ENCODE results near the gene ACTL10. TPM values are rescaled to one million over a fixed set of nuclear protein-coding genes. Genes with fewer than 3 reads are reported as not detected.

The ACTL10 gene
- total and polyA plus RNA-seq, 2 of the 13 experiments (the other 11 are each of a cell fraction or from before 2014, with no cell fraction given): not detected

DNA sequence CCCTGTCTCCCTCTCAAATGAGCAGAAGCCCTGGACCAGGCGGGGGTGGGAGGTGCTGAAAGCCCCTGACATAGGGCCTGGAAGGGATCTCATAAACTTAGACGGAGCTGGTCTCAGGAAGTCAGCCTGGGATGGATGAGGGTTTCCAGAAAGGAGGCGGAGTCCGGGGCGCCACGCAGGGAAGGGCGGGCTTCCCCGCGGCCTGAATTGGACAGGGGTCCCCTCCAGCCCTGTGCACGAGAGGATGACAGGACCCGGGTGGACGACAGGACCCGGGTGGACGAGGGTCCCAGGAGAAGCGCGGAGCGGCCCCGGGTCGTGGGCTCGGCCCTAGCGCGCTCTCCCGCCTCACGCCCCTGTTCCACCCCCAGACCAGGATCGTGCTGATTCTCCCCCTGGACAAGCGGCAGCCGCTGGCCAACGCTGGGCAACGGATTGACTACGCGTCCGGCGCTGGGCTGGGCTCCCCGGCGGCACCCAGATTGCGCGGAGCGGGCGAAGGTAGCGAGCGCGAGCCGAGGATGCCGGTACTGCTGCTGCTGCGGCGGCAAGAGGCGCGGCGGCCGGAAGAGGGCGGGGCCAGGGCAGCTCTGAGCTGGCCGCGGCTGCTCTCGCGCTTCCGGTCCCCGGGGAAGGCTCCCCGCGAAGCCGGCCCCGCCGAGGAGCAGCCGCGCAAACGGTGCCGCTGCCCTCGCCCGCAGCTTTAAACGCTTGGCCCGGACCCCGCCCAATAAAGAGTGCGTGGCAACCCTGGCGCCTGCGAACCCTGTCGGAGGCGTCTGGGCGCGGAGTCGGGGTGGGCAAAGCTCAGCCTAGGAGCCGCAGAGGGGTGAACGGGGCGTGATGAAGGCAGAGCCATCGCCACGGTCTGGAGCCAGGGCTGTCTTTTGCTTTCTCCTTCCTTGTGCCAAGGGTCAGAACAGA, 3.3 kb upstream of the ACTL10 start (continued):
- TF ChIP-seq, protein P1, sequence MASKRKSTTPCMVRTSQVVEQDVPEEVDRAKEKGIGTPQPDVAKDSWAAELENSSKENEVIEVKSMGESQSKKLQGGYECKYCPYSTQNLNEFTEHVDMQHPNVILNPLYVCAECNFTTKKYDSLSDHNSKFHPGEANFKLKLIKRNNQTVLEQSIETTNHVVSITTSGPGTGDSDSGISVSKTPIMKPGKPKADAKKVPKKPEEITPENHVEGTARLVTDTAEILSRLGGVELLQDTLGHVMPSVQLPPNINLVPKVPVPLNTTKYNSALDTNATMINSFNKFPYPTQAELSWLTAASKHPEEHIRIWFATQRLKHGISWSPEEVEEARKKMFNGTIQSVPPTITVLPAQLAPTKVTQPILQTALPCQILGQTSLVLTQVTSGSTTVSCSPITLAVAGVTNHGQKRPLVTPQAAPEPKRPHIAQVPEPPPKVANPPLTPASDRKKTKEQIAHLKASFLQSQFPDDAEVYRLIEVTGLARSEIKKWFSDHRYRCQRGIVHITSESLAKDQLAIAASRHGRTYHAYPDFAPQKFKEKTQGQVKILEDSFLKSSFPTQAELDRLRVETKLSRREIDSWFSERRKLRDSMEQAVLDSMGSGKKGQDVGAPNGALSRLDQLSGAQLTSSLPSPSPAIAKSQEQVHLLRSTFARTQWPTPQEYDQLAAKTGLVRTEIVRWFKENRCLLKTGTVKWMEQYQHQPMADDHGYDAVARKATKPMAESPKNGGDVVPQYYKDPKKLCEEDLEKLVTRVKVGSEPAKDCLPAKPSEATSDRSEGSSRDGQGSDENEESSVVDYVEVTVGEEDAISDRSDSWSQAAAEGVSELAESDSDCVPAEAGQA (IDR thresholded peaks at IDR 0.05; ENCODE audit: low read depth): peak; percentile 62; the same call in 1 of the 2 replicates
- TF ChIP-seq, protein P1 (CRISPR knock-in tag; IDR thresholded peaks at IDR 0.05; ENCODE audit: borderline replicate concordance): 0 out of 2 replicates have a peak, but pooled peaks have one; percentile 20
- TF ChIP-seq FOXA1 (IDR thresholded peaks at IDR 0.05) (no peak), FOXA1 (CRISPR knock-in tag; IDR thresholded peaks at IDR 0.05) (no peak), TCF7L2 (IDR thresholded peaks at IDR 0.05; ENCODE audit: low read depth, low read length) (no peak), ZNF331 (CRISPR knock-in tag; IDR thresholded peaks at IDR 0.05) (peak; percentile 92), REXO4 (CRISPR knock-in tag; IDR thresholded peaks at IDR 0.05; ENCODE audit: borderline replicate concordance) (peak; percentile 9; the same call in 1 of the 2 replicates), HCFC1 (IDR thresholded peaks at IDR 0.05; ENCODE audit: low read depth, low read length) (no peak; the same call in 1 of the 2 replicates), ZNF441 (CRISPR knock-in tag; IDR thresholded peaks at IDR 0.05; ENCODE audit: borderline replicate concordance) (peak; percentile 81), SNRNP70 (IDR thresholded peaks at IDR 0.05; ENCODE audit: low read depth, low read length) (no peak), ZNF230 (CRISPR knock-in tag; IDR thresholded peaks at IDR 0.05) (peak; percentile 88; the same call in 1 of the 2 replicates), NFE2 (CRISPR knock-in tag; IDR thresholded peaks at IDR 0.05) (no peak), ISX (CRISPR knock-in tag; conservative IDR thresholded peaks at IDR 0.05) (no peak; the same call in 1 of the 2 replicates), NR1H2 (CRISPR knock-in tag; IDR thresholded peaks at IDR 0.05; ENCODE audit: borderline replicate concordance, low read depth) (no peak), ZNF383 (CRISPR knock-in tag; IDR thresholded peaks at IDR 0.05; ENCODE audit: borderline replicate concordance) (0 out of 2 replicates have a peak, but pooled peaks have one; percentile 8)
- TF ChIP-seq, protein P2, sequence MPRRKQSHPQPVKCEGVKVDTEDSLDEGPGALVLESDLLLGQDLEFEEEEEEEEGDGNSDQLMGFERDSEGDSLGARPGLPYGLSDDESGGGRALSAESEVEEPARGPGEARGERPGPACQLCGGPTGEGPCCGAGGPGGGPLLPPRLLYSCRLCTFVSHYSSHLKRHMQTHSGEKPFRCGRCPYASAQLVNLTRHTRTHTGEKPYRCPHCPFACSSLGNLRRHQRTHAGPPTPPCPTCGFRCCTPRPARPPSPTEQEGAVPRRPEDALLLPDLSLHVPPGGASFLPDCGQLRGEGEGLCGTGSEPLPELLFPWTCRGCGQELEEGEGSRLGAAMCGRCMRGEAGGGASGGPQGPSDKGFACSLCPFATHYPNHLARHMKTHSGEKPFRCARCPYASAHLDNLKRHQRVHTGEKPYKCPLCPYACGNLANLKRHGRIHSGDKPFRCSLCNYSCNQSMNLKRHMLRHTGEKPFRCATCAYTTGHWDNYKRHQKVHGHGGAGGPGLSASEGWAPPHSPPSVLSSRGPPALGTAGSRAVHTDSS (CRISPR knock-in tag; conservative IDR thresholded peaks at IDR 0.05): peak; percentile 28; the same call in 1 of the 2 replicates
- TF ChIP-seq, protein P3, sequence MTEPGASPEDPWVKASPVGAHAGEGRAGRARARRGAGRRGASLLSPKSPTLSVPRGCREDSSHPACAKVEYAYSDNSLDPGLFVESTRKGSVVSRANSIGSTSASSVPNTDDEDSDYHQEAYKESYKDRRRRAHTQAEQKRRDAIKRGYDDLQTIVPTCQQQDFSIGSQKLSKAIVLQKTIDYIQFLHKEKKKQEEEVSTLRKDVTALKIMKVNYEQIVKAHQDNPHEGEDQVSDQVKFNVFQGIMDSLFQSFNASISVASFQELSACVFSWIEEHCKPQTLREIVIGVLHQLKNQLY (CRISPR knock-in tag; IDR thresholded peaks at IDR 0.05): no peak
- TF ChIP-seq, protein P4, sequence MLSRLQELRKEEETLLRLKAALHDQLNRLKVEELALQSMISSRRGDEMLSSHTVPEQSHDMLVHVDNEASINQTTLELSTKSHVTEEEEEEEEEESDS (CRISPR knock-in tag; IDR thresholded peaks at IDR 0.05; ENCODE audit: borderline replicate concordance): peak; percentile 88
- TF ChIP-seq, protein P5, sequence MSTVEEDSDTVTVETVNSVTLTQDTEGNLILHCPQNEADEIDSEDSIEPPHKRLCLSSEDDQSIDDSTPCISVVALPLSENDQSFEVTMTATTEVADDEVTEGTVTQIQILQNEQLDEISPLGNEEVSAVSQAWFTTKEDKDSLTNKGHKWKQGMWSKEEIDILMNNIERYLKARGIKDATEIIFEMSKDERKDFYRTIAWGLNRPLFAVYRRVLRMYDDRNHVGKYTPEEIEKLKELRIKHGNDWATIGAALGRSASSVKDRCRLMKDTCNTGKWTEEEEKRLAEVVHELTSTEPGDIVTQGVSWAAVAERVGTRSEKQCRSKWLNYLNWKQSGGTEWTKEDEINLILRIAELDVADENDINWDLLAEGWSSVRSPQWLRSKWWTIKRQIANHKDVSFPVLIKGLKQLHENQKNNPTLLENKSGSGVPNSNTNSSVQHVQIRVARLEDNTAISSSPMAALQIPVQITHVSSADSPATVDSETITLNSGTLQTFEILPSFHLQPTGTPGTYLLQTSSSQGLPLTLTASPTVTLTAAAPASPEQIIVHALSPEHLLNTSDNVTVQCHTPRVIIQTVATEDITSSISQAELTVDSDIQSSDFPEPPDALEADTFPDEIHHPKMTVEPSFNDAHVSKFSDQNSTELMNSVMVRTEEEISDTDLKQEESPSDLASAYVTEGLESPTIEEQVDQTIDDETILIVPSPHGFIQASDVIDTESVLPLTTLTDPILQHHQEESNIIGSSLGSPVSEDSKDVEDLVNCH (CRISPR knock-in tag; IDR thresholded peaks at IDR 0.05): no peak
